MM.1S (cell line): ENCODE data around the gene GDAP1L1.

Experiments used
- CTCF ChIP-seq: fragments of 300-600 bp; sonication (generic); IDR thresholded peaks from 2 replicates; pipeline ENCODE4 v1.5.1; 2016; ENCODE audit warnings: antibody characterized with exemption, low read length, mixed read lengths
- EZH2 ChIP-seq: fragments of 300-600 bp; sonication (generic); optimal IDR thresholded peaks from 2 replicates; pipeline ENCODE3; 2017; ENCODE audit warnings: low read depth, mild to moderate bottlenecking, antibody characterized with exemption, low read length, mixed read lengths

GRCh38 chr20:44274303-44275017 lies 27.4 kb downstream of the GDAP1L1 start:
- TF ChIP-seq EZH2, result no peak
- TF ChIP-seq CTCF, result no peak
